HCT116 (cell line): ENCODE measurements around the gene DIP2B. TPM values are rescaled to one million over a fixed set of nuclear protein-coding genes. Genes with fewer than 3 reads are reported as not detected.

Experiments
- ATAC-seq: fragments of 200-7000 bp; cut with Tn5 transposase; 2 replicates; pipeline ENCODE4 v1.9.1; 2020; ENCODE audit warnings: mild to moderate bottlenecking, moderate library complexity
- BruUV-seq: library from RNA; stranded (reverse); fragments of 400-500 nt; replicated peaks from 2 replicates; lab custom pipeline; 2021; lab: Mats Ljungman, UMichigan
- CTCF ChIA-PET: fragments of 300-600 bp; sonication (Branson Sonifier 250); formaldehyde crosslinking; loops from one replicate; lab custom pipeline; 2021; ENCODE audit warnings: antibody characterized with exemption; lab: Charles Lee
- POLR2A ChIA-PET: fragments of 300-600, 350-600 bp; sonication (Branson Sonifier 250); formaldehyde crosslinking; loops from one replicate; lab custom pipeline; 2021; ENCODE audit warnings: antibody characterized with exemption; lab: Charles Lee
- RAD21 ChIA-PET, 2 experiments: fragments of 300-600 bp; sonication (Branson Sonifier 250); formaldehyde crosslinking; loops; one replicate each; lab custom pipeline; 2023; ENCODE audit warnings: low total read pairs in 2 of 2; ENCODE audit not compliant: uncharacterized antibody in 2 of 2, unreplicated experiment in 2 of 2, low non-redundant PET in 1 of 2; lab: Charles Lee
- DNase-seq: peaks from one replicate; pipeline ENCODE4 v3.0.0-alpha.2; 2010; ENCODE audit warnings: low read depth, low spot score
- H2AFZ ChIP-seq: fragments of 200-600 bp; shearing (Covaris generic), sonication (generic); 2 replicates; pipeline ENCODE4 v1.6.1; 2017; ENCODE audit warnings: low read depth, mixed run types, mixed read lengths, antibody characterized with exemption, low read length; ENCODE audit not compliant: poor library complexity, severe bottlenecking
- H3K27ac ChIP-seq: 2 replicates; pipeline ENCODE4 v1.5.1; 2012; ENCODE audit warnings: low read depth, low read length
- H3K27me3 ChIP-seq: fragments of 200-600 bp; sonication (generic); 2 replicates; pipeline ENCODE4 v1.6.1; 2016; ENCODE audit warnings: mixed run types, low read length, mixed read lengths; ENCODE audit not compliant: insufficient read depth
- H3K36me3 ChIP-seq, 2 experiments: fragments of 200-500 bp in 1 of 2; fragments of 200-600 bp in 1 of 2; sonication (Bioruptor generic) in 1 of 2; sonication (generic) in 1 of 2; 2 replicates each; pipeline versions ENCODE4 v1.5.1 to v1.6.1; 2014 to 2016; ENCODE audit warnings: low read length in 2 of 2, inconsistent platforms in 1 of 2, mixed read lengths in 1 of 2, mixed run types in 1 of 2; ENCODE audit not compliant: insufficient read depth in 2 of 2, control insufficient read depth in 1 of 2
- H3K4me1 ChIP-seq, 2 experiments: fragments of 200-600 bp in 1 of 2; sonication (generic) in 1 of 2; 2 replicates each; pipeline versions ENCODE4 v1.5.1 to v1.6.1; 2012 to 2017; ENCODE audit warnings: low read length in 2 of 2, inconsistent platforms in 1 of 2, mild to moderate bottlenecking in 1 of 2, mixed read lengths in 1 of 2, mixed run types in 1 of 2, moderate library complexity in 1 of 2; ENCODE audit not compliant: insufficient read depth in 2 of 2, control insufficient read depth in 1 of 2
- H3K4me2 ChIP-seq: fragments of 200-600 bp; sonication (generic); 2 replicates; pipeline ENCODE4 v1.6.1; 2017; ENCODE audit warnings: mixed run types, low read length, mixed read lengths
- H3K4me3 ChIP-seq, 2 experiments: fragments of 200-600 bp in 1 of 2; sonication (generic) in 1 of 2; replicated peaks in 1 of 2; 2 replicates each; pipeline ENCODE4 v1.5.1; 2011 to 2016; ENCODE audit warnings: low read length in 2 of 2, control low read depth in 1 of 2, low read depth in 1 of 2, mild to moderate bottlenecking in 1 of 2, mixed read lengths in 1 of 2, mixed run types in 1 of 2
- H3K79me2 ChIP-seq: fragments of 200-600 bp; sonication (generic); 2 replicates; pipeline ENCODE4 v1.6.1; 2017; ENCODE audit warnings: mild to moderate bottlenecking, mixed run types, low read length, moderate library complexity, mixed read lengths; ENCODE audit not compliant: insufficient read depth
- H3K9ac ChIP-seq: fragments of 200-600 bp; sonication (generic); 2 replicates; pipeline ENCODE4 v1.6.1; 2016; ENCODE audit warnings: low read length, mixed read lengths
- H3K9me2 ChIP-seq: fragments of 200-600 bp; sonication (generic), shearing (Covaris generic); 2 replicates; pipeline ENCODE4 v1.6.1; 2017; ENCODE audit warnings: mixed run types, mild to moderate bottlenecking, moderate library complexity; ENCODE audit not compliant: insufficient read depth
- H3K9me3 ChIP-seq, 2 experiments: fragments of 200-500 bp in 1 of 2; fragments of 200-600 bp in 1 of 2; sonication (Bioruptor generic) in 1 of 2; sonication (generic) in 1 of 2; 2 replicates each; pipeline ENCODE4 v1.6.1; 2014 to 2017; ENCODE audit warnings: low read length in 2 of 2, mixed read lengths in 2 of 2, inconsistent platforms in 1 of 2, low read depth in 1 of 2, mild to moderate bottlenecking in 1 of 2, mixed run types in 1 of 2, moderate library complexity in 1 of 2; ENCODE audit not compliant: control insufficient read depth in 1 of 2, insufficient read depth in 1 of 2
- H4K20me1 ChIP-seq: fragments of 200-600 bp; sonication (generic), shearing (Covaris generic); 2 replicates; pipeline ENCODE4 v1.6.1; 2017; ENCODE audit warnings: mixed run types, mild to moderate bottlenecking, moderate library complexity; ENCODE audit not compliant: insufficient read depth
- CBX3 ChIP-seq: IDR thresholded peaks from 2 replicates; pipeline ENCODE4 v1.6.1; 2012; ENCODE audit warnings: low read depth
- EGR1 ChIP-seq: IDR thresholded peaks from 2 replicates; pipeline ENCODE4 v1.6.1; 2012; ENCODE audit warnings: low read depth
- ELF1 ChIP-seq: IDR thresholded peaks from 2 replicates; pipeline ENCODE4 v1.6.1; 2012; ENCODE audit warnings: low read depth, borderline replicate concordance
- EZH2 ChIP-seq: fragments of 200-600 bp; sonication (generic); IDR thresholded peaks from 2 replicates; pipeline ENCODE4 v1.6.1; 2017; ENCODE audit warnings: antibody characterized with exemption, mixed run types
- EZH2phosphoT487 ChIP-seq: fragments of 200-600 bp; IDR thresholded peaks from 2 replicates; pipeline ENCODE4 v1.6.1; 2018; ENCODE audit warnings: antibody characterized with exemption, borderline replicate concordance
- FOSL1 ChIP-seq: IDR thresholded peaks from 2 replicates; pipeline ENCODE4 v1.6.1; 2012; ENCODE audit warnings: low read depth
- JUND ChIP-seq: IDR thresholded peaks from 2 replicates; pipeline ENCODE4 v1.6.1; 2012
- POLR2AphosphoS5 ChIP-seq: IDR thresholded peaks from 2 replicates; pipeline ENCODE4 v1.6.1; 2011; ENCODE audit warnings: mild to moderate bottlenecking, low read depth, low read length, moderate library complexity
- RAD21 ChIP-seq: IDR thresholded peaks from 2 replicates; pipeline ENCODE4 v1.6.1; 2012; ENCODE audit warnings: low read depth, mild to moderate bottlenecking
- SIN3A ChIP-seq: IDR thresholded peaks from 2 replicates; pipeline ENCODE4 v1.6.1; 2012; ENCODE audit warnings: low read depth
- YY1 ChIP-seq: IDR thresholded peaks from 2 replicates; pipeline ENCODE4 v1.6.1; 2011; ENCODE audit warnings: low read length, low read depth, moderate library complexity, mild to moderate bottlenecking; ENCODE audit not compliant: insufficient replicate concordance; ENCODE audit errors: extremely low read depth
- ZFX ChIP-seq: fragments of 450-650 bp; IDR thresholded peaks from 2 replicates; pipeline ENCODE4 v1.6.1; 2017
- ZNF274 ChIP-seq: fragments of 200-500 bp; sonication (Bioruptor generic); IDR thresholded peaks from 2 replicates; pipeline ENCODE4 v1.6.1; 2014; ENCODE audit warnings: mild to moderate bottlenecking, low read depth, low read length, inconsistent platforms
- intact Hi-C: fragments of 100-400 bp; cut with micrococcal nuclease; formaldehyde crosslinking; loops from 2 replicates; pipeline ENCODE4 v1.10.0; 2022
- total RNA-seq: library from RNA; stranded (reverse); gene quantifications from one replicate; pipeline ENCODE4 v1.2.1, GENCODE V29; 2021; ENCODE audit not compliant: unreplicated experiment
- TF ChIP-seq, protein P1 (sequence below), 3 experiments: fragments of 200-600 bp in 1 of 3; sonication (generic) in 1 of 3; IDR thresholded peaks in 2 of 3; conservative IDR thresholded peaks in 1 of 3; 2 replicates each; pipeline ENCODE4 v1.5.1; 2012 to 2017; ENCODE audit warnings: low read depth in 2 of 3, low read length in 2 of 3, antibody characterized with exemption in 1 of 3, borderline replicate concordance in 1 of 3, control low read depth in 1 of 3, mild to moderate bottlenecking in 1 of 3, mixed read lengths in 1 of 3, mixed run types in 1 of 3, moderate library complexity in 1 of 3; ENCODE audit not compliant: insufficient read depth in 1 of 3
- TF ChIP-seq, protein P2 (sequence below): IDR thresholded peaks from 2 replicates; pipeline ENCODE4 v1.6.1; 2012
- TF ChIP-seq, protein P3 (sequence below): IDR thresholded peaks from 2 replicates; pipeline ENCODE4 v1.6.1; 2012; ENCODE audit warnings: low read depth
- TF ChIP-seq, protein P4 (sequence below): IDR thresholded peaks from 2 replicates; pipeline ENCODE4 v1.6.1; 2011; ENCODE audit warnings: mild to moderate bottlenecking, low read length, moderate library complexity; ENCODE audit not compliant: insufficient replicate concordance; ENCODE audit errors: extremely low read depth
- TF ChIP-seq, protein P5 (sequence below): IDR thresholded peaks from 2 replicates; pipeline ENCODE4 v1.6.1; 2012

The DIP2B gene
- total RNA-seq, 1 experiment from 2014 or later: 32.3 TPM

GRCh38 chr12:50617657-50618056 lies 112.9 kb downstream of the DIP2B start:
- Histone ChIP-seq H3K4me1 (peaks cover 66 to 84% of the 10 kb centered on the region in 2 experiments), H3K79me2 (peaks cover 64% of the 10 kb centered on the region)
- POLR2A ChIA-PET: no interaction called here

More at GRCh38 chr12:50617657-50618056, 112.9 kb downstream of the DIP2B start:
- no peak overlapping the region for H3K4me2 ChIP-seq
- H3K4me3 ChIP-seq: no peak overlapping the region
- H3K9ac ChIP-seq: no peak overlapping the region
- RAD21 ChIA-PET: no interaction called here
- H3K9me2 ChIP-seq: no peaks in the 10 kb centered on the region
- no peaks in the 10 kb centered on the region for H4K20me1 ChIP-seq
- CTCF ChIA-PET: no interaction called here
- intact Hi-C loops: no loop called here
- TF ChIP-seq FOSL1 (no peak), ZNF274 (no peak), ZFX (no peak), RAD21 (no peak), CBX3 (no peak), POLR2AphosphoS5 (no peak), EZH2 (no peak), EGR1 (no peak), YY1 (no peak), EZH2phosphoT487 (no peak), SIN3A (no peak), JUND (no peak), ELF1 (no peak)
- TF ChIP-seq, protein P1, sequence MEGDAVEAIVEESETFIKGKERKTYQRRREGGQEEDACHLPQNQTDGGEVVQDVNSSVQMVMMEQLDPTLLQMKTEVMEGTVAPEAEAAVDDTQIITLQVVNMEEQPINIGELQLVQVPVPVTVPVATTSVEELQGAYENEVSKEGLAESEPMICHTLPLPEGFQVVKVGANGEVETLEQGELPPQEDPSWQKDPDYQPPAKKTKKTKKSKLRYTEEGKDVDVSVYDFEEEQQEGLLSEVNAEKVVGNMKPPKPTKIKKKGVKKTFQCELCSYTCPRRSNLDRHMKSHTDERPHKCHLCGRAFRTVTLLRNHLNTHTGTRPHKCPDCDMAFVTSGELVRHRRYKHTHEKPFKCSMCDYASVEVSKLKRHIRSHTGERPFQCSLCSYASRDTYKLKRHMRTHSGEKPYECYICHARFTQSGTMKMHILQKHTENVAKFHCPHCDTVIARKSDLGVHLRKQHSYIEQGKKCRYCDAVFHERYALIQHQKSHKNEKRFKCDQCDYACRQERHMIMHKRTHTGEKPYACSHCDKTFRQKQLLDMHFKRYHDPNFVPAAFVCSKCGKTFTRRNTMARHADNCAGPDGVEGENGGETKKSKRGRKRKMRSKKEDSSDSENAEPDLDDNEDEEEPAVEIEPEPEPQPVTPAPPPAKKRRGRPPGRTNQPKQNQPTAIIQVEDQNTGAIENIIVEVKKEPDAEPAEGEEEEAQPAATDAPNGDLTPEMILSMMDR (IDR thresholded peaks at IDR 0.05 in 2 of 3, conservative IDR thresholded peaks at IDR 0.05 in 1 of 3; ENCODE audit: borderline replicate concordance in 1 of 3, insufficient read depth in 1 of 3, low read depth in 2 of 3, low read length in 2 of 3): no peak
- TF ChIP-seq, protein P2, sequence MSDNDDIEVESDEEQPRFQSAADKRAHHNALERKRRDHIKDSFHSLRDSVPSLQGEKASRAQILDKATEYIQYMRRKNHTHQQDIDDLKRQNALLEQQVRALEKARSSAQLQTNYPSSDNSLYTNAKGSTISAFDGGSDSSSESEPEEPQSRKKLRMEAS: no peak
- TF ChIP-seq, protein P3, sequence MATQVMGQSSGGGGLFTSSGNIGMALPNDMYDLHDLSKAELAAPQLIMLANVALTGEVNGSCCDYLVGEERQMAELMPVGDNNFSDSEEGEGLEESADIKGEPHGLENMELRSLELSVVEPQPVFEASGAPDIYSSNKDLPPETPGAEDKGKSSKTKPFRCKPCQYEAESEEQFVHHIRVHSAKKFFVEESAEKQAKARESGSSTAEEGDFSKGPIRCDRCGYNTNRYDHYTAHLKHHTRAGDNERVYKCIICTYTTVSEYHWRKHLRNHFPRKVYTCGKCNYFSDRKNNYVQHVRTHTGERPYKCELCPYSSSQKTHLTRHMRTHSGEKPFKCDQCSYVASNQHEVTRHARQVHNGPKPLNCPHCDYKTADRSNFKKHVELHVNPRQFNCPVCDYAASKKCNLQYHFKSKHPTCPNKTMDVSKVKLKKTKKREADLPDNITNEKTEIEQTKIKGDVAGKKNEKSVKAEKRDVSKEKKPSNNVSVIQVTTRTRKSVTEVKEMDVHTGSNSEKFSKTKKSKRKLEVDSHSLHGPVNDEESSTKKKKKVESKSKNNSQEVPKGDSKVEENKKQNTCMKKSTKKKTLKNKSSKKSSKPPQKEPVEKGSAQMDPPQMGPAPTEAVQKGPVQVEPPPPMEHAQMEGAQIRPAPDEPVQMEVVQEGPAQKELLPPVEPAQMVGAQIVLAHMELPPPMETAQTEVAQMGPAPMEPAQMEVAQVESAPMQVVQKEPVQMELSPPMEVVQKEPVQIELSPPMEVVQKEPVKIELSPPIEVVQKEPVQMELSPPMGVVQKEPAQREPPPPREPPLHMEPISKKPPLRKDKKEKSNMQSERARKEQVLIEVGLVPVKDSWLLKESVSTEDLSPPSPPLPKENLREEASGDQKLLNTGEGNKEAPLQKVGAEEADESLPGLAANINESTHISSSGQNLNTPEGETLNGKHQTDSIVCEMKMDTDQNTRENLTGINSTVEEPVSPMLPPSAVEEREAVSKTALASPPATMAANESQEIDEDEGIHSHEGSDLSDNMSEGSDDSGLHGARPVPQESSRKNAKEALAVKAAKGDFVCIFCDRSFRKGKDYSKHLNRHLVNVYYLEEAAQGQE: no peak
- TF ChIP-seq, protein P4, sequence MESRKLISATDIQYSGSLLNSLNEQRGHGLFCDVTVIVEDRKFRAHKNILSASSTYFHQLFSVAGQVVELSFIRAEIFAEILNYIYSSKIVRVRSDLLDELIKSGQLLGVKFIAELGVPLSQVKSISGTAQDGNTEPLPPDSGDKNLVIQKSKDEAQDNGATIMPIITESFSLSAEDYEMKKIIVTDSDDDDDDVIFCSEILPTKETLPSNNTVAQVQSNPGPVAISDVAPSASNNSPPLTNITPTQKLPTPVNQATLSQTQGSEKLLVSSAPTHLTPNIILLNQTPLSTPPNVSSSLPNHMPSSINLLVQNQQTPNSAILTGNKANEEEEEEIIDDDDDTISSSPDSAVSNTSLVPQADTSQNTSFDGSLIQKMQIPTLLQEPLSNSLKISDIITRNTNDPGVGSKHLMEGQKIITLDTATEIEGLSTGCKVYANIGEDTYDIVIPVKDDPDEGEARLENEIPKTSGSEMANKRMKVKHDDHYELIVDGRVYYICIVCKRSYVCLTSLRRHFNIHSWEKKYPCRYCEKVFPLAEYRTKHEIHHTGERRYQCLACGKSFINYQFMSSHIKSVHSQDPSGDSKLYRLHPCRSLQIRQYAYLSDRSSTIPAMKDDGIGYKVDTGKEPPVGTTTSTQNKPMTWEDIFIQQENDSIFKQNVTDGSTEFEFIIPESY: no peak
- TF ChIP-seq, protein P5, sequence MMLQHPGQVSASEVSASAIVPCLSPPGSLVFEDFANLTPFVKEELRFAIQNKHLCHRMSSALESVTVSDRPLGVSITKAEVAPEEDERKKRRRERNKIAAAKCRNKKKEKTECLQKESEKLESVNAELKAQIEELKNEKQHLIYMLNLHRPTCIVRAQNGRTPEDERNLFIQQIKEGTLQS: no peak
- TF ChIP-seq, all 23 proteins: peak for 0
- Histone ChIP-seq H3K27ac (no peak overlapping the region), H3K36me3 (no peaks in the 10 kb centered on the region), H3K9me3 (no peaks in the 10 kb centered on the region), H3K27me3 (no peaks in the 10 kb centered on the region), H2AFZ (no peak overlapping the region)
- no TSS peak for BruUV-seq
- DNase-seq: no peak
- ATAC-seq: no peak
